Heart right ventricle (tissue), 16 donors: ENCODE data around the gene DNAAF1. TPM values are rescaled to one million over a fixed set of nuclear protein-coding genes. Genes with fewer than 3 reads are reported as not detected.

Experiments
- ATAC-seq, 8 donors: fragments of 200-7000 bp; cut with Tn5 transposase; one replicate each; pipeline ENCODE4 v1.9.1; 2020; ENCODE audit warnings: mild to moderate bottlenecking in 8 of 8, moderate library complexity in 8 of 8, moderate number of reproducible peaks in 1 of 8
- DNase-seq, 2 donors: peaks; one replicate each; pipeline ENCODE4 v3.0.0-alpha.2; 2020
- H3K27ac ChIP-seq, 10 donors: fragments of 200-600 bp; sonication (generic) in 2 of 10; one replicate each; pipeline versions ENCODE4 v1.5.0 to v1.8.0; 2020 to 2022; ENCODE audit warnings: mild to moderate bottlenecking in 3 of 10
- H3K27me3 ChIP-seq, 7 donors: fragments of 200-600 bp; one replicate each; pipeline ENCODE4 v1.8.0; 2021 to 2022; ENCODE audit warnings: mild to moderate bottlenecking in 2 of 7
- H3K36me3 ChIP-seq, 9 donors: fragments of 200-600 bp; sonication (generic) in 1 of 9; one replicate each; pipeline versions ENCODE4 v1.5.0 to v1.8.0; 2020 to 2022; ENCODE audit warnings: mild to moderate bottlenecking in 2 of 9
- H3K4me1 ChIP-seq, 9 donors: fragments of 200-600 bp; sonication (generic) in 1 of 9; one replicate each; pipeline versions ENCODE4 v1.5.0 to v1.8.0; 2020 to 2022; ENCODE audit warnings: mild to moderate bottlenecking in 4 of 9
- H3K4me3 ChIP-seq, 10 donors: fragments of 200-600 bp; sonication (generic) in 2 of 10; one replicate each; pipeline versions ENCODE4 v1.5.0 to v1.8.0; 2020 to 2022; ENCODE audit warnings: mild to moderate bottlenecking in 7 of 10, moderate library complexity in 2 of 10
- H3K9me3 ChIP-seq, 11 donors: fragments of 200-600 bp in 10 of 11; sonication (generic) in 2 of 11; one replicate each; pipeline versions ENCODE4 v1.5.0 to v1.8.0; 2013 to 2022; ENCODE audit warnings: mild to moderate bottlenecking in 2 of 11, control low read depth in 1 of 11, moderate library complexity in 1 of 11
- CTCF ChIP-seq, 9 donors: fragments of 200-600 bp; sonication (generic) in 2 of 9; IDR thresholded peaks; one replicate each; pipeline versions ENCODE4 v1.5.0 to v1.8.0; 2021 to 2022; ENCODE audit warnings: antibody characterized with exemption in 9 of 9, mild to moderate bottlenecking in 5 of 9, moderate library complexity in 1 of 9
- WGBS, 2 donors: extraction: QIAGEN DNeasy Blood & Tissue Kit; methylation state at CpG; one replicate each; pipeline ENCODE4 v1.1.7; 2013; ENCODE audit warnings: inconsistent platforms in 1 of 2; 5-methylcytosine and 5-hydroxymethylcytosine counted together
- intact Hi-C, 10 donors: fragments of 100-400 bp; cut with DNase I; formaldehyde crosslinking; loops; one replicate each; pipeline versions ENCODE4 v1.11.1 to v1.14.2; 2022
- polyA plus RNA-seq, 2 donors: library from polyadenylated mRNA; stranded (reverse); fragments of 200-250 nt; gene quantifications; one replicate each; pipeline ENCODE4 v1.2.3, GENCODE V29; 2013
- total RNA-seq, 10 donors: library from RNA; stranded (reverse); fragmentation: NEBNext Ultra II Directional in 3 of 10; extraction: Animal tissue kit (Norgen Biotek cat#: 25700) in 3 of 10; gene quantifications; one replicate each; pipeline versions ENCODE4 v1.2.1 to v1.2.4, GENCODE V29; 2021 to 2023
- donor health status: Arrhythmogenic right ventricular cardiomyopathy.
- donor health status: ischemic (EF 13 %, LVEDD 7.1; RV severe dilation, severe dysfunction).
- donor health status: healthy with polysubstance abuse.
- donor health status: DM: no; HTN: yes; CAD: no.
- donor health status: DM: no; HTN: no; CAD: no.
- donor health status: ischemic (EF 25% LVEDD 6.9; RV normal size, moderate dysfunction).
- donor health status: ischemic (EF 25% LVEDD 5.7; RV mildly dilated, moderate dysfunction).
- donor health status: healthy.
- donor health status: DM: yes; HTN: yes; CAD: no.
- donor health status: Ischemic cardiomyopathy.
- donor health status: ischemic (EF 35%, LVEDD 5.7; RV mildly dilated, moderate dysfunction).
- donor health status: nonischemic (EF 11% LVEDD 7.7; RV severe dilation, severe dysfunction).
- donor health status: DM: yes; HTN: yes; CAD: no.
- donor health status: PGD.
- donor health status: ischemic (EF 29% LVEDD 5.4; RV normal size, mild dysfunction).
- donor health status: nonischemic (EF 23%, LVEDD 6.1; RV moderate dilation, normal function).

Gene DNAAF1
- total and polyA plus RNA-seq, 12 donors: 0.23 to 2.6 (median 0.33) TPM; not detected in 7

GRCh38 chr16:84181144-84181915 lies 36.2 kb downstream of the DNAAF1 start:
- peaks cover 0 to 80% (median 43%) of the 10 kb centered on the region in 9 donors for H3K36me3 ChIP-seq
- intact Hi-C loops: loop anchor here in 4 of 10 donors (5.0 to 10.0 kb wide), 4 partner anchors 34 to 303 kb away; partner anchors contain the start of genes NECAB2 (in 2 of the 4), DNAAF1 (in 1 of the 4) and HSDL1 (in 1 of the 4)
- WGBS, 2 donors: 94 to 97% methylated on average over 40 to 41 of the region's 41 CpGs
- no peak for TF ChIP-seq CTCF (IDR thresholded peaks at IDR 0.05)
- no peaks in the 10 kb centered on the region for H3K9me3 ChIP-seq
- peak overlapping the region in 4 of 10 donors; percentile 21 to 87 (median 54) for H3K27ac ChIP-seq
- ATAC-seq: no peak
- peaks cover 34 to 91% (median 54%) of the 10 kb centered on the region in 9 donors for H3K4me1 ChIP-seq
- H3K4me3 ChIP-seq: no peak overlapping the region
- no peak for DNase-seq
- no peaks in the 10 kb centered on the region for H3K27me3 ChIP-seq

DNA sequence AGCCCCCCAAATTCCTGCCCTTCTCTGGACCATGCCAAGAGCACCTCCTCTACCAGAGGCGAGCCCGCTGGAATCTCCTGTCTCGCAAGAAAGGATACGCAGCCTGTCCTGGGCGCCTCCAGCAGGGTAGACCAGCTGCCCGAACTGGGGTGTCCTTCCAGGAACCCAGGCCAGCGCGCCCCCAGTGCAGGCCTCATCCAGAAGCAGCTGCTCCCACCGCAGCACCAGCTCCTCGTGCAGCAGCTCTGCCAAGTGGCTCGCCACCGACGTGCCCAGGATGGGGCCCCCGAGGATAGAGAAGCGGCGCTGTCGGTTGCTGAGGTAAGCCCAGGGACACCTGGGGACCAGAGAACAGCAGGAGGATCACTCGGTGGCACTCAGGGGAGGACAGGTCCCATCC lies 37.0 kb downstream of the DNAAF1 start:
- intact Hi-C loops: loop anchor here in 4 of 10 donors (5.0 to 10.0 kb wide), 4 partner anchors 35 to 303 kb away; partner anchors contain the start of genes NECAB2 (in 2 of the 4), DNAAF1 (in 1 of the 4) and HSDL1 (in 1 of the 4)
- WGBS, 2 donors: 97 to 98% methylated on average over 18 of the region's 18 CpGs
- no peaks in the 10 kb centered on the region for H3K27me3 ChIP-seq
- no peak overlapping the region for H3K4me3 ChIP-seq
- peaks cover 27 to 84% (median 46%) of the 10 kb centered on the region in 9 donors for H3K4me1 ChIP-seq
- TF ChIP-seq CTCF (IDR thresholded peaks at IDR 0.05): no peak
- no peaks in the 10 kb centered on the region for H3K9me3 ChIP-seq
- DNase-seq (no peak), ATAC-seq (no peak)
- no peak overlapping the region for H3K27ac ChIP-seq
- peaks cover 0 to 80% (median 43%) of the 10 kb centered on the region in 9 donors for H3K36me3 ChIP-seq

GRCh38 chr16:84182680-84183571 lies 37.8 kb downstream of the DNAAF1 start:
- TF ChIP-seq CTCF (IDR thresholded peaks at IDR 0.05): no peak
- H3K4me3 ChIP-seq: no peak overlapping the region
- WGBS, 2 donors: 93 to 96% methylated on average over 26 of the region's 26 CpGs
- H3K27ac ChIP-seq: peak overlapping the region in 8 of 10 donors; percentile 45 to 89 (median 63)
- DNase-seq (no peak), ATAC-seq (no peak)
- peaks cover 0 to 75% (median 43%) of the 10 kb centered on the region in 9 donors for H3K36me3 ChIP-seq
- no peaks in the 10 kb centered on the region for H3K9me3 ChIP-seq
- intact Hi-C loops: loop anchor here in 4 of 10 donors (5.0 to 10.0 kb wide), 4 partner anchors 36 to 302 kb away; partner anchors contain the start of genes NECAB2 (in 2 of the 4), DNAAF1 (in 1 of the 4) and HSDL1 (in 1 of the 4)
- H3K27me3 ChIP-seq: no peaks in the 10 kb centered on the region
- H3K4me1 ChIP-seq: peaks cover 23 to 76% (median 38%) of the 10 kb centered on the region in 9 donors

DNA sequence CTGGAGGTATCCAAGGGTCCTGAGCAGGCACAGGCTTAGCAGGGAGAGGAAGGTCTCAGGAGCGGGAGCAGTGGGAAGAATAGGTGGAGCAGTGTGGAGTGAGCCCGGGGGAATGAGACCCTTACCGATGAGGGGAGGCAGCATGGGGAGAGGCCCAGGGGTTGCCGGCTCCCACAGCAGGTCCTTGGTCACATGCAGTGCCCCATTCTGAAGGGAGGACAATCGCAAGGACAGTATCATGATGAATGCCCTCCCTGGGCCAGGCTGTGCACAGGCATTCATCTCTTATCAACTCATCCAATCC lies 38.4 kb downstream of the DNAAF1 start:
- WGBS, 2 donors: 96 to 97% methylated on average over 5 of the region's 5 CpGs
- no peak for TF ChIP-seq CTCF (IDR thresholded peaks at IDR 0.05)
- Histone ChIP-seq H3K9me3 (no peaks in the 10 kb centered on the region), H3K4me3 (no peak overlapping the region), H3K36me3 (peaks cover 0 to 69% (median 42%) of the 10 kb centered on the region in 9 donors), H3K4me1 (peaks cover 22 to 70% (median 33%) of the 10 kb centered on the region in 9 donors), H3K27me3 (no peaks in the 10 kb centered on the region), H3K27ac (peak overlapping the region in 8 of 10 donors; percentile 45 to 89 (median 63))
- intact Hi-C loops: loop anchor here in 4 of 10 donors (5.0 to 10.0 kb wide), 4 partner anchors 36 to 301 kb away; partner anchors contain the start of genes NECAB2 (in 2 of the 4), DNAAF1 (in 1 of the 4) and HSDL1 (in 1 of the 4)
- ATAC-seq: no peak
- DNase-seq: no peak
